DOHH2 (cell line): ENCODE data around the gene PRICKLE4.

ENCODE experiments used
- H3F3A ChIP-seq: fragments of 200-600 bp; sonication (generic), shearing (Covaris generic); 2 replicates; pipeline ENCODE4 v1.6.0; 2016; ENCODE audit warnings: antibody characterized with exemption, mild to moderate bottlenecking; ENCODE audit not compliant: control insufficient read depth, insufficient read depth
- H3K27ac ChIP-seq: fragments of 200-600 bp; sonication (generic); 2 replicates; pipeline ENCODE4 v1.5.1; 2014; ENCODE audit warnings: low read depth, mild to moderate bottlenecking, low read length, moderate library complexity
- H3K27me3 ChIP-seq: fragments of 200-600 bp; sonication (generic); 2 replicates; pipeline ENCODE4 v1.6.1; 2014; ENCODE audit warnings: mild to moderate bottlenecking, low read length, mixed read lengths; ENCODE audit not compliant: control insufficient read depth
- H3K36me3 ChIP-seq: fragments of 200-600 bp; sonication (generic); 2 replicates; pipeline ENCODE4 v1.6.1; 2014; ENCODE audit warnings: mild to moderate bottlenecking, low read length, moderate library complexity, mixed read lengths; ENCODE audit not compliant: control insufficient read depth
- H3K4me1 ChIP-seq: fragments of 200-600 bp; sonication (generic); 2 replicates; pipeline ENCODE4 v1.6.1; 2014; ENCODE audit warnings: mild to moderate bottlenecking, low read length, mixed read lengths; ENCODE audit not compliant: control insufficient read depth
- H3K4me2 ChIP-seq: fragments of 200-600 bp; sonication (generic); 2 replicates; pipeline ENCODE4 v1.6.0; 2014; ENCODE audit warnings: mild to moderate bottlenecking, low read length, moderate library complexity
- H3K4me3 ChIP-seq: fragments of 200-600 bp; sonication (generic); 2 replicates; pipeline ENCODE4 v1.5.1; 2014; ENCODE audit warnings: mild to moderate bottlenecking, low read length, mixed read lengths
- H3K79me2 ChIP-seq: fragments of 200-600 bp; sonication (generic); 2 replicates; pipeline ENCODE4 v1.6.1; 2014; ENCODE audit warnings: mild to moderate bottlenecking, low read length, mixed read lengths; ENCODE audit not compliant: control insufficient read depth
- H3K9me2 ChIP-seq: fragments of 200-600 bp; sonication (generic); replicated peaks from 2 replicates; pipeline ENCODE4 v1.6.1; 2014; ENCODE audit warnings: mild to moderate bottlenecking, low read length, mixed read lengths; ENCODE audit not compliant: control insufficient read depth
- H3K9me3 ChIP-seq: fragments of 200-600 bp; sonication (generic); 2 replicates; pipeline ENCODE4 v1.6.1; 2014; ENCODE audit warnings: antibody characterized with exemption, low read length, mixed read lengths; ENCODE audit not compliant: control insufficient read depth, insufficient read depth
- H4K20me1 ChIP-seq: fragments of 200-600 bp; sonication (generic); 2 replicates; pipeline ENCODE4 v1.6.0; 2014; ENCODE audit warnings: low read depth, mild to moderate bottlenecking, antibody characterized with exemption, low read length, moderate library complexity; ENCODE audit not compliant: control insufficient read depth, insufficient read depth
- EZH2phosphoT487 ChIP-seq: fragments of 200-600 bp; sonication (generic); IDR thresholded peaks from 2 replicates; pipeline ENCODE4 v1.6.1; 2017; ENCODE audit warnings: borderline replicate concordance, mild to moderate bottlenecking, antibody characterized with exemption, low read length, moderate library complexity, mixed read lengths
- TF ChIP-seq, protein P1 (sequence below): fragments of 200-600 bp; sonication (generic); IDR thresholded peaks from one replicate; pipeline ENCODE4 v1.5.1; 2014; ENCODE audit warnings: antibody characterized with exemption, mild to moderate bottlenecking, low read depth, low read length; ENCODE audit not compliant: poor library complexity, severe bottlenecking

The PRICKLE4 gene

DNA sequence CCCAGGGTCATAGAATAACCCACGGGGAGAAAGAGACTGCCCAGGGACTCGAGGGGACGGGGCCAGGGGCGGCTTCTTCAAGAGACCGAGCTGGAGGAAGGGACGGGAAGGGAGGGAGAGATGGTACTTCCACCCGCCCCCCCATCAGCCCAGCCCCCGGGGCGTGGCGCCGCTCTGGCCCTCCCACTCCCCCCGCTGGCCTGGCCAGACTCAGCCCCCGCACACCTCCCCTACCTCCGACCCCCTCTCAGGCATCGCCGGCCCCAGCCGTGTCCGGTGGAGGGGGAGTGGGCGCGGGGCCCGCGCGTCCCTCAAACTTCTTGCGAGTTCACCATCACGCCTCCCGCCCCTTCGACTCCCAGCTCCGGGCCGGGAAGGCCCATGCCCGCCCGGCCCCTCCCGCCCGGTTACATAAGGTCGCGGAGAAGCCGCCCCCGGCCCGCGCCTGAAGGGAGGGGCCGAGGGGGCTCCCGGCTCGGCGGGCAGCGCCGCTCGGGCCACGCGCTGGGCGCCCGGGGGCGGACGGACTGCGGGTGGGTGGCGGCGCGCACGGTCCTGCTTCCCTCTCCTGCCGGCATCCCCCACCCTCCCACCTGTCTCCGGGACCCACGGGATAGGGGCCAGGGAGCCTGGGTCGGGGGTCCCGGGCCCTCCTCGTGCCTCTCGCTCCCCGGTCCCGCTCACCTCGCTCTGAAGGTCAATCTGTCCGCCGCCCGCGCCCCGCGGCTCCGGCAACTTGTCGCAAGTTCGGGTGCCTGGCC, 45.7 kb upstream of the PRICKLE4 start:
- Histone ChIP-seq H3K4me3 (peak overlapping the region; percentile 96), H3K9me3 (no peaks in the 10 kb centered on the region), H3K4me1 (peaks cover 49% of the 10 kb centered on the region), H3K36me3 (peaks cover 29% of the 10 kb centered on the region), H4K20me1 (no peaks in the 10 kb centered on the region), H3F3A (no peaks in the 10 kb centered on the region; the same call in 1 of the 2 replicates), H3K27me3 (no peaks in the 10 kb centered on the region), H3K9me2 (no peaks in the 10 kb centered on the region), H3K27ac (peak overlapping the region; percentile 94), H3K4me2 (peak overlapping the region; percentile 98), H3K79me2 (peaks cover 42% of the 10 kb centered on the region)
- TF ChIP-seq, protein P1, sequence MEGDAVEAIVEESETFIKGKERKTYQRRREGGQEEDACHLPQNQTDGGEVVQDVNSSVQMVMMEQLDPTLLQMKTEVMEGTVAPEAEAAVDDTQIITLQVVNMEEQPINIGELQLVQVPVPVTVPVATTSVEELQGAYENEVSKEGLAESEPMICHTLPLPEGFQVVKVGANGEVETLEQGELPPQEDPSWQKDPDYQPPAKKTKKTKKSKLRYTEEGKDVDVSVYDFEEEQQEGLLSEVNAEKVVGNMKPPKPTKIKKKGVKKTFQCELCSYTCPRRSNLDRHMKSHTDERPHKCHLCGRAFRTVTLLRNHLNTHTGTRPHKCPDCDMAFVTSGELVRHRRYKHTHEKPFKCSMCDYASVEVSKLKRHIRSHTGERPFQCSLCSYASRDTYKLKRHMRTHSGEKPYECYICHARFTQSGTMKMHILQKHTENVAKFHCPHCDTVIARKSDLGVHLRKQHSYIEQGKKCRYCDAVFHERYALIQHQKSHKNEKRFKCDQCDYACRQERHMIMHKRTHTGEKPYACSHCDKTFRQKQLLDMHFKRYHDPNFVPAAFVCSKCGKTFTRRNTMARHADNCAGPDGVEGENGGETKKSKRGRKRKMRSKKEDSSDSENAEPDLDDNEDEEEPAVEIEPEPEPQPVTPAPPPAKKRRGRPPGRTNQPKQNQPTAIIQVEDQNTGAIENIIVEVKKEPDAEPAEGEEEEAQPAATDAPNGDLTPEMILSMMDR, result no peak
- TF ChIP-seq EZH2phosphoT487, result no peak

DNA sequence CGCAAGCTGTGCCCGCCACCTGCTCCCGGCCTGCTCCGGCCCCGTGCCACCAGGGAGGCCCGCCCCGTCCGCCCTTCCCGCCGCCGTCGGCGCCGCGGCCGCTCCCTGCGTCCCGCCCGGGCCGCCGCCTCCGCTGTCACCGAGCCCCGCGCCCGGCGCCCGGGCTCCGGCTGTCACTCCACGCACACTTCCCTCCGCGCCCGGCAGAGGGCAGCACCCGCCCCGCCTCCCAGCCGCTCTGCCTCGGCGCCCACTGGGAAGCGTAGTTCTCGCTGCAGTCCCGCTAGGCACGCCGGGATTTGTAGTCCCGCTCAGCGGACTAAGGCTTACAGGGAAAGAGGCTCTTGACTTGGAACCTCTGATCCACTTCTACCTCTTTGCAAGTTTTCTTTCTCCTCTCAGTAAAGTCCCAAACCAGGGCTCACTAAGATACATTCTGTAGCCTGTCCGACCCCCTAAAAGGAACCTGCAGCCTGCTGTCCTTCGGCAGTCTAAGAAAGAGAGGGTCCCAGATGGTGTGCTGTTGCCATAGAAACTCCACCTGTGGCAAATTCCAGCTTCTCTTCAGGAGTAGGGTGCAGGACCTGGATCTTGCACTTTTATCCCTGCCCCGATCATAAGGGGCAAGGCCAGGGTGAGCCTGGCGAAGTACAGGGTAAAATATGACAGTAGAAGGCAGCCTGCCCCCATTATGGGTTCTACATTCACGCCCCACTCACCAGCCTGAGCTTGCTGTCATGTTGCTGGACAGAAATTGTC, 45.0 kb upstream of the PRICKLE4 start, which contains the start of gene TFEB:
TFEB (minus strand) TSS at position 182 of the 759 bp plus-strand sequence. CDS start 44,395 bp downstream, outside the sequence.
- no peak for TF ChIP-seq EZH2phosphoT487
- TF ChIP-seq, protein P1, result peak; percentile 69
- Histone ChIP-seq H3K4me3 (peak within 1 kb of the TSS; percentile 96), H3K4me2 (peak within 1 kb of the TSS; percentile 98), H3K79me2 (peaks cover 34% of the 10 kb centered on the region), H3K9me2 (no peaks in the 10 kb centered on the region), H3K36me3 (peaks cover 25% of the 10 kb centered on the region), H3F3A (no peaks in the 10 kb centered on the region; the same call in 1 of the 2 replicates), H3K9me3 (no peaks in the 10 kb centered on the region), H3K27me3 (peaks cover 6% of the 10 kb centered on the region; the same call in 1 of the 2 replicates), H3K4me1 (peaks cover 41% of the 10 kb centered on the region), H4K20me1 (no peaks in the 10 kb centered on the region), H3K27ac (peak within 1 kb of the TSS; percentile 94)

DNA sequence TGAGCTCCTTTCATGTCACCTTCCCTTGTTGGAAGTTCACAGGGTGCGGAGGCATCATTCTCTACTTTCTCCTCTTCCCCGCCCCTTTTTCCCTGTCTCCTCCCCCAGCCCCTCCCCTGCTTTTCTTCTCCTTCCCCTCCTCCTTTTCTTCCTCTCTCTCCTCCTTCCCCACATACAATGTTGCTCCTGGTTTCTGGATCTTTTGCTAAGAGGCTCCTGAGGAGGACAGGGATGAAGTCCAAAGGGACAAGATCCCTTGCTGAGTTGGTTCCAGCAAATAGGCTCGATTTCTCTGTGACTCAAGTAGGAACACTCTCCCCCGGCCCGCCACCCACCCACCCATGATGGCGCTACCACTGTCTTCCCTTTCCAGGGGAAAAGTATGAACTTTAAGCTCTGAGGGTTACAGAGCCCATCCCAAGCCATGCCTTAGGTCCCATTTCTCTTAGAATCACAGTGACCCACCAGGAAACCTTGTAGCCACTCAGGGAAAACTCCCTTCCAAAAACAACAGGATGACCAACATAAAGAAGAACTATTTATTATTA, 44.3 kb upstream of the PRICKLE4 start:
- H3F3A ChIP-seq, result no peaks in the 10 kb centered on the region; the same call in 1 of the 2 replicates
- H3K27me3 ChIP-seq, result peaks cover 6% of the 10 kb centered on the region; the same call in 1 of the 2 replicates
- peak overlapping the region; percentile 41 for H3K4me3 ChIP-seq
- H3K36me3 ChIP-seq, result peaks cover 21% of the 10 kb centered on the region
- H3K4me2 ChIP-seq, result peak overlapping the region; percentile 45
- no peaks in the 10 kb centered on the region for H3K9me3 ChIP-seq
- H3K4me1 ChIP-seq, result peaks cover 35% of the 10 kb centered on the region
- no peaks in the 10 kb centered on the region for H4K20me1 ChIP-seq
- no peak overlapping the region for H3K27ac ChIP-seq
- peaks cover 27% of the 10 kb centered on the region for H3K79me2 ChIP-seq
- TF ChIP-seq, protein P1, result no peak
- TF ChIP-seq EZH2phosphoT487, result no peak
- H3K9me2 ChIP-seq, result no peaks in the 10 kb centered on the region
